Mesendoderm (in vitro differentiated cells): ENCODE results near the gene AKR1E2.

Source experiments
- DNase-seq: peaks from one replicate; pipeline ENCODE4 v3.0.0; 2013
- H2AK5ac ChIP-seq: 2 replicates; pipeline ENCODE4 v1.6.1; 2013; ENCODE audit warnings: low read length, inconsistent platforms
- H2BK120ac ChIP-seq: 2 replicates; pipeline ENCODE4 v1.6.1; 2013; ENCODE audit warnings: low read depth, mild to moderate bottlenecking, low read length, moderate library complexity, mixed read lengths
- H2BK15ac ChIP-seq: replicated peaks from 2 replicates; pipeline ENCODE4 v1.6.1; 2013; ENCODE audit warnings: low read depth, mild to moderate bottlenecking, moderate library complexity
- H2BK5ac ChIP-seq: 2 replicates; pipeline ENCODE4 v1.6.1; 2013; ENCODE audit warnings: low read length, inconsistent platforms
- H3K18ac ChIP-seq: 2 replicates; pipeline ENCODE4 v1.6.1; 2013; ENCODE audit warnings: mild to moderate bottlenecking, low read length, mixed read lengths
- H3K23ac ChIP-seq: one replicate; pipeline ENCODE4 v1.6.1; 2013; ENCODE audit warnings: low read length
- H3K27ac ChIP-seq: 2 replicates; pipeline ENCODE4 v1.5.1; 2013; ENCODE audit warnings: low read depth, mild to moderate bottlenecking, inconsistent platforms, low read length, moderate library complexity
- H3K27me3 ChIP-seq: 2 replicates; pipeline ENCODE4 v1.6.1; 2013; ENCODE audit warnings: low read length, control low read depth, mild to moderate bottlenecking, inconsistent platforms; ENCODE audit not compliant: insufficient read depth, poor library complexity
- H3K36me3 ChIP-seq: 2 replicates; pipeline ENCODE4 v1.6.1; 2013; ENCODE audit warnings: low read length, inconsistent platforms; ENCODE audit not compliant: control insufficient read depth, insufficient read depth
- H3K4ac ChIP-seq: one replicate; pipeline ENCODE4 v1.6.1; 2013; ENCODE audit warnings: low read depth, mild to moderate bottlenecking, low read length, moderate library complexity
- H3K4me1 ChIP-seq: 2 replicates; pipeline ENCODE4 v1.6.1; 2013; ENCODE audit warnings: low read depth, low read length, inconsistent platforms; ENCODE audit not compliant: control insufficient read depth
- H3K4me2 ChIP-seq: 2 replicates; pipeline ENCODE4 v1.6.1; 2013; ENCODE audit warnings: low read length
- H3K4me3 ChIP-seq: 2 replicates; pipeline ENCODE4 v1.5.1; 2013; ENCODE audit warnings: mild to moderate bottlenecking, low read length
- H3K56ac ChIP-seq: one replicate; pipeline ENCODE4 v1.6.1; 2013; ENCODE audit warnings: low read length
- H3K79me1 ChIP-seq: 2 replicates; pipeline ENCODE4 v1.6.1; 2013; ENCODE audit warnings: low read length, inconsistent platforms
- H3K79me2 ChIP-seq: 2 replicates; pipeline ENCODE4 v1.6.1; 2013; ENCODE audit warnings: mild to moderate bottlenecking, low read length; ENCODE audit not compliant: control insufficient read depth, insufficient read depth
- H3K9ac ChIP-seq: 2 replicates; pipeline ENCODE4 v1.6.1; 2013; ENCODE audit warnings: low read length, inconsistent platforms
- H4K5ac ChIP-seq: one replicate; pipeline ENCODE4 v1.6.1; 2013; ENCODE audit warnings: low read length
- H4K8ac ChIP-seq: one replicate; pipeline ENCODE4 v1.6.1; 2013; ENCODE audit warnings: low read depth, mild to moderate bottlenecking, control low read depth, low read length, moderate library complexity
- WGBS: extraction: QIAGEN DNeasy Blood & Tissue Kit; methylation state at CpG from one replicate; pipeline ENCODE4 v1.1.7; 2013; ENCODE audit warnings: low lambda C conversion rate, missing lambda C conversion rate; ENCODE audit not compliant: insufficient coverage; ENCODE audit errors: extremely low coverage; 5-methylcytosine and 5-hydroxymethylcytosine counted together

Gene AKR1E2

GRCh38 chr10:4889959-4890358, 64.0 kb downstream of the AKR1E2 start:
- H3K36me3 ChIP-seq: no peaks in the 10 kb centered on the region
- no peak overlapping the region for H3K4me2 ChIP-seq
- DNase-seq: no peak
- H3K79me2 ChIP-seq: no peaks in the 10 kb centered on the region
- H4K5ac ChIP-seq: no peak overlapping the region
- H3K4me3 ChIP-seq: no peak overlapping the region
- WGBS: no CpG with 5 or more reads among the region's 2 CpGs
- no peak overlapping the region for H3K27ac ChIP-seq
- H3K9ac ChIP-seq: no peak overlapping the region
- H3K23ac ChIP-seq: no peak overlapping the region
- H2BK5ac ChIP-seq: no peak overlapping the region
- no peak overlapping the region for H2BK15ac ChIP-seq
- H3K27me3 ChIP-seq: no peaks in the 10 kb centered on the region
- H3K56ac ChIP-seq: no peak overlapping the region
- no peak overlapping the region for H2BK120ac ChIP-seq
- H3K79me1 ChIP-seq: no peaks in the 10 kb centered on the region
- H3K4ac ChIP-seq: no peak overlapping the region
- H3K4me1 ChIP-seq: no peaks in the 10 kb centered on the region
- no peak overlapping the region for H2AK5ac ChIP-seq
- no peak overlapping the region for H3K18ac ChIP-seq
- H4K8ac ChIP-seq: no peak overlapping the region

- Histone ChIP-seq H2BK15ac (no peak overlapping the region), H4K5ac (no peak overlapping the region), H3K27ac (no peak overlapping the region), H3K79me1 (no peaks in the 10 kb centered on the region), H3K4me2 (no peak overlapping the region), H3K23ac (no peak overlapping the region), H3K18ac (no peak overlapping the region), H3K27me3 (no peaks in the 10 kb centered on the region), H3K79me2 (no peaks in the 10 kb centered on the region), H3K4me3 (no peak overlapping the region), H3K9ac (no peak overlapping the region), H3K4me1 (no peaks in the 10 kb centered on the region), H2BK5ac (no peak overlapping the region), H3K56ac (no peak overlapping the region), H2AK5ac (no peak overlapping the region), H2BK120ac (no peak overlapping the region), H4K8ac (no peak overlapping the region), H3K36me3 (no peaks in the 10 kb centered on the region), H3K4ac (no peak overlapping the region)
- no CpG with 5 or more reads among the region's 2 CpGs for WGBS
- DNase-seq: no peak
Measured at GRCh38 chr10:4892681-4893080, 66.7 kb downstream of the AKR1E2 start.

GRCh38 chr10:4894335-4894734, 68.3 kb downstream of the AKR1E2 start:
- H3K36me3 ChIP-seq: no peaks in the 10 kb centered on the region
- H3K27ac ChIP-seq: no peak overlapping the region
- H3K9ac ChIP-seq: no peak overlapping the region
- no peak overlapping the region for H3K56ac ChIP-seq
- H3K4me3 ChIP-seq: no peak overlapping the region
- no CpG with 5 or more reads among the region's 2 CpGs for WGBS
- H4K8ac ChIP-seq: no peak overlapping the region
- no peaks in the 10 kb centered on the region for H3K4me1 ChIP-seq
- no peaks in the 10 kb centered on the region for H3K79me2 ChIP-seq
- no peaks in the 10 kb centered on the region for H3K27me3 ChIP-seq
- H4K5ac ChIP-seq: no peak overlapping the region
- no peak overlapping the region for H3K4ac ChIP-seq
- H2BK120ac ChIP-seq: no peak overlapping the region
- H2BK5ac ChIP-seq: no peak overlapping the region
- no peak overlapping the region for H2AK5ac ChIP-seq
- H3K23ac ChIP-seq: no peak overlapping the region
- no peak for DNase-seq
- H2BK15ac ChIP-seq: no peak overlapping the region
- no peaks in the 10 kb centered on the region for H3K79me1 ChIP-seq
- no peak overlapping the region for H3K18ac ChIP-seq
- H3K4me2 ChIP-seq: no peak overlapping the region
